Hypothalamus (tissue), 51 donors: Measurements from ENCODE around the gene MYOM1.
"Not testable (repeated sequence)": the region's sequence is repeated elsewhere in the genome, so short reads cannot be mapped to it uniquely, and the experiment has no call there.

Source experiments
- DNase-seq, 51 donors: peaks; one replicate each; lab custom pipeline; 2025; lab: John Stamatoyannopoulos, UW

Gene MYOM1

DNA sequence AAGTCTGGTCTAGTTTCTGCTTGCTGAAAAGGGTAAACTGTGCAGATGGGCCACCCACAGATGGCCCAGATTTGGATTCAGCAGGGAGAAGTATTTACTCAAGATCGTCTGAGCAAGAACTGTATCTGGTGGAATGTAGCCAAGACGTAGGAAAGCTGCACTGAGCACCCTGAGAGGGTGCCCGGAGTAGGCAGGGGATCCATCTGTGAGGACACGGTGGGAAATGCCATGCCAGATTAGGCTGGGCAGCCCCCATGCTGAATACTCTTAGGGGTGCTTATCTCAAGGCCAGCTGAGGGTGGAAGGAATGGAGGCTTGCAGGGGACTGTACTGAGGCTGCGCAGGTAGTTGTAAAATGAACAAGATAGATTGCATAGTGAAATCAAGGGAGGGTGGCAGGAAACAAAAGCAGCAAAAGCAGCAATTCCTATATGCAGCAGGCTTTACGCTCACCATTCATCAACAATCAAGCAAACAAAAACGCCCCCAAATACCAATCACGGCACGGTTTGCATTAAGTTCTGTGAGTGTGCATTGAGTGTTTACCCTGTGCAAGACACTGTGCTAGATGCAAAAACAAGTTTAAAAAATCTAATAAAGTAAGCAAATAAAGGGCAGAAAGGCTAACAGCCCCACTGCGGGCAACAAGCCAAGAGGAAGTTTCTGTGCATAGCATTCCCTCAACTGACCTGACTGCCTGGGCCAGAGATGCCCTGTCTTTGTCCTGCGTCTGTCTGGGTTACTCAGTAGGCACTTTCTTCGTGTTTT is 174.7 kb downstream of the MYOM1 start:
- peak in 8 of 51 donors; percentile 1 to 9 (median 6) for DNase-seq

DNA sequence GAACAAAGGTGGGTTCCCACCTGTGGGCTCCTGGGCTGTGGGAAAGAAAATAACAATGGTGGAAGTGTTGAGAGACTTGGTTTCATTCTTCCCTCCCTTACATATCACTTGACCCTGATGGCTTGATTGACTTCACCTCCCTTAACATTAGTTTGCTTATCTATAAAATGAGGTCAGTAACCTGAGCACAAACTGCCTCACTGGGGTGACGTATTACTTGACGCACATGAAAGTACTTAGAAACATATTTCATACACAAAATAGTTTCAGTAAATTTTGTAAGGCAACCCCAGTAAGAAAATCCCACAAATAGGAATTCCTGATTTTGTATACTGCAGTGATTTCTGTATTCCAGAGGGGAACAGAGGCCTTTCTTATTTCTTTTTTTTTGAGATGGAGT is 177.4 kb downstream of the MYOM1 start:
- DNase-seq, result no peak

- no peak for DNase-seq
Measured at GRCh38 chr18:3041843-3042242, 177.9 kb downstream of the MYOM1 start.

GRCh38 chr18:3040881-3041280 is 178.9 kb downstream of the MYOM1 start:
- no peak for DNase-seq

- no peak for DNase-seq
Measured at GRCh38 chr18:3040173-3040572, 179.6 kb downstream of the MYOM1 start.

GRCh38 chr18:3037423-3037915 is 182.3 kb downstream of the MYOM1 start:
- no peak for DNase-seq

DNA sequence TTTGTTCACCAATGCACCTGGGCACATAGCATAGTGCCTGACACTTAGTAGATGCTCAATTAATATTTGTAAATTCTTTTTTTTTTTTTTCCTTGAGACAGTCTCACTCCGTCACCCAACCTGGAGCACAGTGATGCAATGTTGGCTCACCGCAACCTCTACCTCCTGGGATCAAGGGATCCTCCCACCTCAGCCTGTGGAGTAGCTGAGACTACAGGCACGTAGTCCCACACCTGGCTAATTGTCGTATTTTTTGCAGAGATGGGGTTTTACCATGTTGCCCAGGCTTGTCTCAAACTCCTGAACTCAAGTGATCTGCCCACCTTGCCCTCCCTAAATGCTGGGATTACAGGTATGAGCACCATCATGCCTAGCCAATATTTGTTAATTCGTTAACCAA is 183.7 kb downstream of the MYOM1 start:
- DNase-seq, result no peak

- no peak for DNase-seq
Measured at GRCh38 chr18:3035635-3036034, 184.1 kb downstream of the MYOM1 start.

- DNase-seq, result no peak
Measured at GRCh38 chr18:3032721-3033120, 187.0 kb downstream of the MYOM1 start.

DNA sequence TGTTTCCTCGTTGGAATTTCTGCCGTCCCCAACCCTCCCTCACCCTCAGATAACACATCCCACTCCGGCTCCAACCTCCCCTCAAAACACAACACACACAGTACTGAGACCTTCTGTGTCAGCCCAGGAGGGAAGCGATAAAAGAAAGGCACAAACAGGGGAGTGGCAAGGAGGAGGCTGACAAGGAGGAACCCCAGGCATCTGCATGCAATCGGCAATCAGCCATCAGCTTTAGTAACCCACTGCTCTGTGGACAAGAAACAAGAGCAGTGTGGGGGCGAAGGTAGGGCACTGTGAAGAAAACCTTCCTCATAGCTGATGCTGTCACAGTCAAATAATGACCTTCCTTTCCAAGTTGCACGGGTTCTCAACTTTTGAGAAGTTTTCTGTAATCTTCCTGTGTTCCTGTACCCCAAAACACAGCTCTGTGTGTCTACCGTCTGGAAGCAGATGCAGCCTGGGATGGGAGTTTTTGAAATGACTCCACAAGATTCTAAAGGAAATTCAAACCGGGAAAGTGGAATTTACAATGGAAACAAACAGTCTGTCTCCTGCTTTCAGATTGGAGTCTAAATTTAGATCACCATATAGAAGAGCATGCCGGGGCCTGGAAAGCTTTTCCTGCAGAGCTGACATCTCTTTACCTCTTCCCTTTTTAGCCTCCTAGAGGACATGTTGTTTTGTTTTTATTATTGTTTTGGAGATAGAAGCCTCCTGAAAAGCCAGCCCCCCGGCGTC is 190.4 kb downstream of the MYOM1 start:
- DNase-seq, result no peak

- not testable (repeated sequence) for DNase-seq
Measured at GRCh38 chr18:3028115-3028514, 191.7 kb downstream of the MYOM1 start.

DNA sequence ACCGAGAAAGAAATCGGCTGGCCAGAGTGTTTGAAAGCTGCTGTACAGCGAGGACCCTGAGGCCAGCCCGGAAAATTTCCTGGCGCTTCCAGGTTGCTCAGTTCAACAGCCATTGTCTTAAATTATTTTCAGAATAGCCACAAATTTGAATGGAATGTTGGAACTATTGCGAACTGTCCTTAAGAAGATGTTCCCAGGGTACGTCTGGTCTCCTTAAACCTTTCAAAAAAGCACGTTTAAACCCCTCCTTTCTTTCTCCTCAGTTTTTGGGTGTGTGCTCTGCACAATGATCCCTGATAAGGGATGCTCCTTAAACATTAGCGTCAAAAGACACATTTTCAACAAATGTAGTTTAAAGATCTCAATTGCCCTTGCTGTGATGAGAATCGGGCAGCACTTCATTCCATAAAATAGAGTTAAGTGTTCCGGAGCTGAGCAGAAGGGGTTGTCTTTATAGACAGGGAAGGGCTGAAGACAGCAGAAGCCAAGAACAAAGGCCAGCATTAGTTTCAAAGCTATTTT is 192.3 kb downstream of the MYOM1 start:
- DNase-seq, result no peak

DNA sequence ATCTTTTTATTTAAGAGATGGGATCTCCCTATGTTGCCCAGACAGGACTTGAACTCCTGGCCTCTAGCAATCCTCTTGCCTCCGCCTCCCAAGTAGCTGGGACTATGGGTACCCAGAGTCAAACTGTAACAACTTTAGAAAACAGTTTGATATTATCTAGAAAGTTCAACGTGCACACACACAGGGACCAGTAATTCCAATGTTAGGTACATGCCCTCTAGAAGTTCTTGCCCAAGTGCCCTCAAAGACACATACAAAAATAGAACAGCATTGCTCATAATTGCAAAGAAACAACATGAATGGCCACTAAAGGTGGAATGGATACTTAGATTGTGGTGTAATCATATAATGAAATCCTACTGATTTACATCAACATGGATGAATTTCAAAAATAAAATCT is 194.2 kb downstream of the MYOM1 start:
- no peak for DNase-seq

- not testable (repeated sequence) for DNase-seq
Measured at GRCh38 chr18:3023603-3024002, 196.2 kb downstream of the MYOM1 start.
